Left lobe of liver (tissue), 2 donors: Measurements from ENCODE around the gene CNPY1. TPM values are rescaled to one million over a fixed set of nuclear protein-coding genes. Genes with fewer than 3 reads are reported as not detected.

Experiments
- ATAC-seq: fragments of 200-7000 bp; cut with Tn5 transposase; one replicate; pipeline ENCODE4 v1.9.1; 2020; ENCODE audit warnings: mild to moderate bottlenecking, moderate library complexity
- DNase-seq: peaks from one replicate; pipeline ENCODE4 v3.0.0-alpha.2; 2020; ENCODE audit warnings: low spot score
- total RNA-seq: library from RNA; stranded (reverse); gene quantifications from one replicate; pipeline ENCODE4 v1.2.1, GENCODE V29; 2021
- donor health status: DM: no; HTN: no; CAD: no; lungs with moderate emphysema.
- donor health status: DM: no; HTN: yes; CAD: no.

CNPY1 gene
- total RNA-seq, 1 donor from 2014 or later, result not detected

- ATAC-seq, result peak; percentile 67
- no peak for DNase-seq
Measured at GRCh38 chr7:155490697-155491628, 55.4 kb downstream of the CNPY1 start.

- DNase-seq, result no peak
- ATAC-seq, result peak; percentile 33
Measured at GRCh38 chr7:155489862-155490696, 56.3 kb downstream of the CNPY1 start.

GRCh38 chr7:155489158-155489840 lies 57.1 kb downstream of the CNPY1 start:
- no peak for DNase-seq
- ATAC-seq, result no peak

GRCh38 chr7:155488483-155489127 lies 57.8 kb downstream of the CNPY1 start:
- no peak for ATAC-seq
- no peak for DNase-seq

- DNase-seq (no peak), ATAC-seq (no peak)
Measured at GRCh38 chr7:155487509-155488482, 58.6 kb downstream of the CNPY1 start.

- DNase-seq (no peak), ATAC-seq (no peak)
Measured at GRCh38 chr7:155486783-155487508, 59.4 kb downstream of the CNPY1 start.

- peak; percentile 35 for DNase-seq
- ATAC-seq, result no peak
Measured at GRCh38 chr7:155484483-155485399, 61.6 kb downstream of the CNPY1 start.

GRCh38 chr7:155483868-155484325 lies 62.5 kb downstream of the CNPY1 start:
- DNase-seq, result peak; percentile 33

GRCh38 chr7:155483245-155483644 lies 63.1 kb downstream of the CNPY1 start:
- DNase-seq (no peak), ATAC-seq (no peak)

More at GRCh38 chr7:155483868-155484325, 62.5 kb downstream of the CNPY1 start:
- ATAC-seq, result no peak

- no peak for DNase-seq
- ATAC-seq, result no peak
Measured at GRCh38 chr7:155482511-155483183, 63.7 kb downstream of the CNPY1 start.

GRCh38 chr7:155481764-155482163 lies 64.6 kb downstream of the CNPY1 start:
- DNase-seq (no peak), ATAC-seq (no peak)

- ATAC-seq (no peak), DNase-seq (no peak)
Measured at GRCh38 chr7:155477476-155477875, 68.9 kb downstream of the CNPY1 start.

GRCh38 chr7:155471718-155472117 lies 74.6 kb downstream of the CNPY1 start:
- no peak for DNase-seq
- no peak for ATAC-seq

GRCh38 chr7:155470686-155471638 lies 75.4 kb downstream of the CNPY1 start:
- DNase-seq, result no peak
- no peak for ATAC-seq

GRCh38 chr7:155470186-155470487 lies 76.2 kb downstream of the CNPY1 start:
- DNase-seq (no peak), ATAC-seq (no peak)
